SKM-1 (cell line): ENCODE data around the gene TJP2.
A peak's percentile ranks its signal among the peaks of the same experiment; 100 is the strongest.

Experiments used
- DNase-seq: peaks from one replicate; lab custom pipeline; 2025; ENCODE audit not compliant: unreplicated experiment; lab: John Stamatoyannopoulos, UW

Gene TJP2

GRCh38 chr9:69173891-69174615, at the start of gene TJP2:
TJP2 (plus strand) TSS chr9:69174277; CDS start chr9:69174373, 96 bp downstream.
- DNase-seq: peak; percentile 3

- DNase-seq: no peak
Observed at GRCh38 chr9:69130456-69131441, 43.3 kb upstream of the TJP2 start.

GRCh38 chr9:69131682-69132081, 42.4 kb upstream of the TJP2 start:
- DNase-seq: no peak

DNA sequence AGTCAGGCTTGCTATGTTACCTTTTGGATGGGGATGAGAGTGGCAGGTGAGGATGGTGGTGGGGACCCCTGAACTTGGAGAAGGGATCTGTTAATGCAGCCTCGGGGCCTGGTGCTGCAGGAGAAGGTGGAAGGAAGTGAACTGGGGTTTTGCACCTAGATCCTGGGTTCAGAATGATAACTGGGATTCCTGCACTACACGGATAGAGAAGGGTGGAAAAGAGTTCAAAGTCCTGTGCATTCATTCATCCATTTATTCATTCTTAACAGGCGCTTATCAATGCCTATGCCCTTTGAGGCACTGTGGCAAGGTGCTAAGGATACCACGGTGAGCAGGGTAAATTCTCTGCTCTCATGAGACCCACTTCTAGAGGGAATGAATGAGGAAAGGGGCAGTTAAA, 41.7 kb upstream of the TJP2 start:
- no peak for DNase-seq

GRCh38 chr9:69134412-69134811, 39.7 kb upstream of the TJP2 start:
- no peak for DNase-seq

DNA sequence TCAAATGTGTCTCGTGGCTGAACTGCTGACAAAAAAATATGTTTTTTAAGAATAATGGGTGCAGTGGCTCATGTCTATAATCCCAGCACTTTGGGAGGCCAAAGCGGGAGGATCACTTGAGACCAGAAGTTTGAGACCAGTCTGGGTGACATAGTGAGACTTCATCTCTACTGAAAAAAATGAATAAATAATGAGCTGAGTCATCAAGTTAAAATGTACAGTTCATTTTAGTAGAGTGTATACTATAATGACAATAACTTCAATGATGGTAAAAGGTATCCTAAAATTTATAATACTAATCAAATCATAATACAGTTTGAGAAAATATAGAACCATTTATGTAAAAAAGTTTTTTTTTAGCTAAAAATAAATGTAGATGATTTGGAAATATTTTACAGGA, 37.9 kb upstream of the TJP2 start:
- no peak for DNase-seq

- DNase-seq: no peak
Observed at GRCh38 chr9:69136779-69137178, 37.3 kb upstream of the TJP2 start.

GRCh38 chr9:69137311-69137710, 36.8 kb upstream of the TJP2 start:
- no peak for DNase-seq

GRCh38 chr9:69139596-69139995, 34.5 kb upstream of the TJP2 start:
- no peak for DNase-seq

GRCh38 chr9:69140123-69140735, 33.8 kb upstream of the TJP2 start:
- no peak for DNase-seq

DNA sequence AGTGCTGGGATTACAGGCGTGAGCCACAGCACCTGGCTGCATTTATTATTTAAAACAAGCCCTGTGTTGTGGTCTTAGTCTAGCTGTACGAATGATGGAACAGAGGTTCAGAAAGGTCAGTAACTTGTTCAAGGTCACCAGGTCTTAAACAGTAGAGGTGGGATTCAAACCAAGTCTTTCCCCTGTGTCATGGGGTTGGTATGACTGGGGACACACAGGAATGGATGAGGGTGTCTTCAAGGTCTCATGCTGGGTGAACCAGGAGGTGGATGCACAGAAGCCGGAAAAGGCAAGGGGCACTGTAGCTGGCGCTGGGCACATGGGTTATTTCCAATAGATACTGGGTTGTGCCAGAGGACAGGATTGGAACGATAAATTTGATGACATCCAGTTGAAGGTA, 32.2 kb upstream of the TJP2 start:
- no peak for DNase-seq

- no peak for DNase-seq
Observed at GRCh38 chr9:69143291-69143690, 30.8 kb upstream of the TJP2 start.

- DNase-seq: no peak
Observed at GRCh38 chr9:69145144-69145715, 28.8 kb upstream of the TJP2 start.

DNA sequence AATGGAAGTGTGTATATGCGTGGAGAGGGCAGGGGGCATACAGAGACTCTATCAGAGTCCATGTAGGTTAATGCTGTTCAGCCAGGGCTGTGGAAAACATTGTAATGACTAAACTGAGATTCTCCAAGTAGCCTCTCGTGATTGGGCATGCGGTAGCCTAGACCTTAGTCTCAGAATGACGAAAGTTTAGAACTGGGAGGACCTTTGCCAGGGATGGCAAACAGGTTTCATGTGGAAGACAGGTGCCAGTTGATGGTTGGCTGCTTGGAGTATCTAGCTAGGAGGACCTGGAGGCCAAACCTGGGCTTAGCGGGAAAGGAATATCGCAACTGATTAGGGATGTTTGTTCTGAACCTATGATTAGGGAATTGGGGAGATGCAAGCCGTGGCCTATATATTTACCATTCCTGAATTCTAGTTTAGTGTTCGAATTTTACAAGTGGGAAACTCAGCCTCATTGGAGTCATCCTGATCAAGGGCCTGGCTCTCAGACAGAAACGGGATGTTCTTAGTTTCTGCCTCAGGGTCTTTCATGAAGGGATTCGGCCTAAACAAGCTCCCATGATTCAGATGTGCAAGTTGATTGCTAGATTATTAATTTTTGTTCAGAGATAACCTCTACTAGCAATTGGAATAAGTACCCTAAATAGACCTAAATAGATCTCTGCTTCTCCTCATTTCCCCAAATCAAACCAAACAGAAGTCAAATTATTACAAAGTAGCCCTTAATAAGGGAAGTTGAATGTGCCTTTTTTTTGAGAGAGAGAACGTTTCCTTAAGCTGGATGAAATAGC, 26.8 kb upstream of the TJP2 start:
- no peak for DNase-seq

DNA sequence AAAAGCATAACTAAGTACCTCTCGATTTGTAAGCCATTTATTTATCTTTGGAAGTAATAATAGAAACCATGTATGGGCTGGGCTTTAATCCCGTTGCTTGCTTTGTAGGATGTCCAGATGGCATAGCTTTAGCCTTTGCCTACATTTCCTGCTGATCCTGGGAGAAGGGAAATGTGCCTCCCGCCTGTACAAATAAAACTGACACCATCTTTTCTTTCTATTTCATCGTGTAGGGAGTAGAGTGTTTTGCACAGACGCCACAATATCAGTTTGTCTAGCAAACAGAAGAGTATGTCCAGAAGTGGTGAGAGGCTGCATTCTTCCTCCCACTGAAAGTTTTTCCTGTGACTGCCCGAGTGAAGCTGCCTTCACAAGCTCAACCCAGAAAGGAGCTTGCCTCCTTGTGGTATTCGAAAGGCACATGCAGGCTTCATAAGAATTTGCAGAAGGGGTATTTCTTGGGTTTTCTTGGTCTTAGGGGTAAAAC, 24.7 kb upstream of the TJP2 start:
- no peak for DNase-seq

DNA sequence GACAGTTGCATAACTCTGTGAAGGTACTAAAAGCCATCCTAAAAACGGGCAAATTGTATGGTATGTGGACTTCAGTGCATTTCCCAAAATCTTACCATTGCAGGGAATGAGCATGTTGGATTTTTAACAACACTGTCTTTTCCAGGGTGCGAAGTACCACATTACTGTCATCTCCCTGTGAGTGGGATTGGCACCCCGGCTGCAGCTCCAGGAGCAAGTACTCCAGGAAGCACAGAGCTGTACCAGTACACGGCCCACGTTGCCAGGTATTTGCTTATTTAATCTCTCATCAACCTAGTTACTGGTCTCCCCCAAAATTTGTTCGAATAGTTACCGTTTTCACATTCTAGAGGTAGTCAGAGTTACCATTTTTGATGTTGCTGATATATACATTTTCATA, 22.6 kb upstream of the TJP2 start:
- DNase-seq: no peak

DNA sequence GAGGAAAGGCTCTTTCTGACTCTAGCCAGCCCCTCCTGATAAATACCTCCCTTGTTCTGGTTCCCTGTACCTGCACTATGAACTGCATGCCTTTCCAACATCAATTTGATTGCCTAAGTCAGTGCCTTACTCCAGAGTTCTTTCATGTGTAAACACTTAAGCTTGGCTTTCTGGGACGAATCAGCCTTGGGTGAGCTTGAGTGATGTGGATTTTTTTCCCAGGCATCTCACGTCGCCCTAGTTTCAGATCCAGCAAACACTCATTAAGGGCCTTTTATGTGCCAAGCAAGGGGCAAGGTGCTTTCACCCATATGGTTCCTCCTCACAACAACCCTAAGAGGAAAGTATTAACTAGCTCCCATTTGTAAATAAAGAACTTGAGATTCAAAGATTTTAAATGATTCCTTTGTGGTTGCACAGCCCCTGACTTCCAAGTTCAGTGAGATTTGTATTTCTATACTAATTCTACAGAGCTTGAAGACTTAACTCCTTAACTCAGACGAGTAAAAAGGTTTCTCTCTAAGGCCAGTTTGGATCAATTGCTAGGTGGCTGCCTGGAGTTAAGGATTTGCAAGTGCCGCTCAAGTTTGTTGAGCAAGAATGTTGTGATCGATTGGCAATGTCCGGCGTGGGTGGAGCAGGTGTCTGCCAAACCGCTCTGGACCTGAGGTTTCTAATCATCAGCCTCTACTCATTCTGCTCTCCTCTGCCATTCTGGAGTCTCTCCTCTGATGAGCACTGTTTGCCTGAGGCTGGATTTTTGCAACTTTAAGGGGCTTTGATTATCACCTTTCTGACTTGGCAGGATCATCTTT, 20.2 kb upstream of the TJP2 start:
- DNase-seq: no peak

- no peak for DNase-seq
Observed at GRCh38 chr9:69155341-69156030, 18.6 kb upstream of the TJP2 start.
